ENCODE results near the gene KLC3. TPM values are rescaled to one million over a fixed set of nuclear protein-coding genes. Genes with fewer than 3 reads are reported as not detected.

The KLC3 gene
- total RNA-seq, 4 donors from 2014 or later = 0.55 TPM; not detected in 3

DNA sequence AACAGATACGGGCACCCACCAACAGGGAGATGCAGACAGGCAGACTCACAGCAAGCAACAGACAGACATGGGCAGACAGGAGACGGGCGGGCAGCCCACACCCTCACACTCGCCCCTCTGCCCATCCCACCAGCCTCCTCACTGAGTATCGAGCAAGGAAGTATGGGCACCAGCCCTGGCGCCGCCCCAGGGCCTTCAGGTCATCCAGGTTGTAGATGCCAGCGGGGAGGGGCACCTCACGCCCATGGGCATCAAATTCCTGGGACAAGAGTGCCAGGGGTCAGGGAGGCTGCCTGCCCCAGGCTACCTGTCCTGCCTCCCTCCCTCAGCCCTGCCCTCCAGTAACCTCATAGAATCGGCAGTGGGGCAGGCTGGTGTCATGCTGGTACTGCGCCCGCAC, 24.1 kb downstream of the KLC3 start:
- Histone ChIP-seq H3K4me3 (no peak overlapping the region), H3K9me3 (no peaks in the 10 kb centered on the region), H3K36me3 (no peaks in the 10 kb centered on the region), H3K27me3 (no peaks in the 10 kb centered on the region), H3K27ac (no peak overlapping the region), H3K4me1 (peaks cover 0 to 3% of the 10 kb centered on the region in 2 donors)
- no peak for TF ChIP-seq POLR2A (IDR thresholded peaks at IDR 0.05)
- no peak for TF ChIP-seq CTCF (IDR thresholded peaks at IDR 0.05)
- intact Hi-C loops (cut with DNase I; ENCODE audit: low total_unique reads) = no loop called here
- no peak for DNase-seq

- TF ChIP-seq POLR2A (IDR thresholded peaks at IDR 0.05) (no peak), CTCF (IDR thresholded peaks at IDR 0.05) (no peak)
- intact Hi-C loops (cut with DNase I; ENCODE audit: low total_unique reads) = no loop called here
- no peaks in the 10 kb centered on the region for H3K27me3 ChIP-seq
These were observed 27.6 kb downstream of the KLC3 start for GRCh38 chr19:45368127-45368526.

DNA sequence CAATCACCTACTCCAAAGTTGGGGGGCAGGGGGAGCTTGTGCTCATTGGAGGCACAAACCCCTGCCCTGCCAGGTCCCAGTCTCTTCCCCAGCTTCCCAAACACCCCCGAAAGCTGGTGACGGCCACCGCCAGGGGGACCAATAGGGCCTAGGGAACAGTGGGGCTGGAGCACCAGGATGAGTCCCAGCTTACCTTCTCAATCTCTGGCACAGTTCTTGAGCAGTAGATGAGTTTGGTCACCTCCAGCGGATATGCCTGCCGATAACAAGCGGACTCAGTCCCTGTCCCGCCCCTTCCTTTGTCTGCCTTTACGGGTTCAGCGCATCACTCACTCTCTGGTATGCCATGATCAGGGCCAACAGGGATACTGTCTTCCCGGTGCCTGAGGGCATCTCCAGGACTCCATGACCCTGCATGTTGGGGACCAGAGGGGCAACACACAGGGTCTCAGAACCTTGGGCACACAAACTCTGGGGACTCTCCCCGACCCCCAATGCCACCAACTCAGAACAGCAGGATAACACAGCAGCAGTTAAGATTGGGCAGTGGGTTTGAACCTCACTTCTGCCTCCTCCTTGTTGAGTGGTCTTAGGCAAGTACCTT, 28.3 kb downstream of the KLC3 start:
- DNase-seq = no peak
- Histone ChIP-seq H3K27me3 (no peaks in the 10 kb centered on the region), H3K4me3 (no peak overlapping the region), H3K36me3 (no peaks in the 10 kb centered on the region), H3K27ac (no peak overlapping the region), H3K9me3 (no peaks in the 10 kb centered on the region), H3K4me1 (peaks cover 0 to 6% of the 10 kb centered on the region in 2 donors)
- intact Hi-C loops (cut with DNase I; ENCODE audit: low total_unique reads) = no loop called here
- TF ChIP-seq POLR2A (IDR thresholded peaks at IDR 0.05) = no peak
- TF ChIP-seq CTCF (IDR thresholded peaks at IDR 0.05) = no peak

More at GRCh38 chr19:45368127-45368526, 27.6 kb downstream of the KLC3 start:
- Histone ChIP-seq H3K9me3 (no peaks in the 10 kb centered on the region), H3K4me1 (peaks cover 0 to 6% of the 10 kb centered on the region in 2 donors), H3K27ac (no peak overlapping the region), H3K4me3 (no peak overlapping the region), H3K36me3 (no peaks in the 10 kb centered on the region)
- no peak for DNase-seq

DNA sequence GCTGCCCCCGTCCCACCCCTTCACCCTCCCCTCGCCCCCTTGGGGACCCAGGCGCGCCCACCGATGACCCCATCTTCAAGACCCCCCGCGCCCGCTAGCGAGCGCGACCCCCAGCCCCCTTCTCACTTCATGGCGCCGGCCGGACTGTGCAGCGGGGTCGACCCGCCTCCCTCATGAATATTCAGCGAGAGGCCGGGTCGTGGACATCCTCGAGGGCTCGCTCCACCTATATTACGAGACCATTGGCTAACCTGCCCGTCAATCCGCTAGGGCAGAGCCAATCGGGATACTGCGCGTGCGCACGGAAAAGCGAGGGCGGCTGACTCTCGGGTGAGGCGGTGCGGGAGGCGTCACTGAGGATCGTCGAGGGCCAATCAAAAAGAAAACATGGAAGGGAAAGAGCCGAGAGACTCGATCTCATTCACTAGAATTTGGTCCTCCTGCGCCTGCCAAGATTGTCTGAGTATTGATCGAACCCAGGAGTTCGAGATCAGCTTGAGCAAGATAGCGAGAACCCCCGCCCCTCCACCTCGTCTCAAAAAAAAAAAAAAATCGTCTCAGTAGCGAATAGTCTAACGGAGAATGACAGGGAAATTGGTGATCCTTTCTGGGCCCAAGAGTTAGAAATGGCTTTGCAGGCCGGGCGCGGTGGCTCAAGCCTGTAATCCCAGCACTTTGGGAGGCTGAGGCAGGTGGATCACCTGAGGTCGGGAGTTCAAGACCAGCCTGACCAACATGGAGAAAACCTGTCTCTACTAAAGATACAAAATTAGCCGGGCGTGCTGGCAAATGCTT, 30.1 kb downstream of the KLC3 start, which contains the start of gene ERCC2:
Gene ERCC2, minus strand, starts transcription at position 164 of the 795 bp plus-strand sequence. Its CDS starts 33 bp downstream, at position 131.
- Histone ChIP-seq H3K9me3 (no peaks in the 10 kb centered on the region), H3K4me1 (peaks cover 0 to 6% of the 10 kb centered on the region in 2 donors), H3K36me3 (no peaks in the 10 kb centered on the region), H3K4me3 (peak within 1 kb of the TSS; percentile 72 to 99), H3K27me3 (no peaks in the 10 kb centered on the region), H3K27ac (peak within 1 kb of the TSS; percentile 74 to 79)
- DNase-seq = peak; percentile 99 to 100
- intact Hi-C loops (cut with DNase I; ENCODE audit: low total_unique reads) = no loop called here
- TF ChIP-seq POLR2A (IDR thresholded peaks at IDR 0.05) = peak; percentile 7 to 62
- TF ChIP-seq CTCF (IDR thresholded peaks at IDR 0.05) = peak in 1 of 4 experiments; percentile 33
